Measurements from ENCODE around the gene EEPD1.

Gene EEPD1

GRCh38 chr7:36204044-36204663 lies 51.1 kb downstream of the EEPD1 start:
- TF ChIP-seq CTBP1 (IDR thresholded peaks at IDR 0.05; ENCODE audit: borderline replicate concordance) (no peak), SUZ12 (IDR thresholded peaks at IDR 0.05) (no peak), SP1 (IDR thresholded peaks at IDR 0.05) (no peak), L3MBTL2 (conservative IDR thresholded peaks at IDR 0.05) (no peak), ELF4 (IDR thresholded peaks at IDR 0.05) (no peak), FOXM1 (IDR thresholded peaks at IDR 0.05; ENCODE audit: borderline replicate concordance) (no peak)
- CTCF ChIA-PET = interaction anchor here (0.6 kb wide), 1 partner anchor 176 kb away, joined by 3 read pairs; no protein-coding TSS in a partner anchor
- POLR2A ChIA-PET = no interaction called here
- DNase-seq (ENCODE audit: extremely low spot score) = no peak

- POLR2A ChIA-PET = no interaction called here
- no peak for TF ChIP-seq FOXK2 (IDR thresholded peaks at IDR 0.05)
- no peak for TF ChIP-seq SUZ12 (IDR thresholded peaks at IDR 0.05)
- TF ChIP-seq TARDBP (IDR thresholded peaks at IDR 0.05) = no peak
- TF ChIP-seq L3MBTL2 (conservative IDR thresholded peaks at IDR 0.05) = no peak
- no peak for TF ChIP-seq SP1 (IDR thresholded peaks at IDR 0.05)
- no peak for TF ChIP-seq ZNF384 (IDR thresholded peaks at IDR 0.05)
- CTCF ChIA-PET = interaction anchor here (0.6 kb wide), 1 partner anchor 720 kb away, joined by 3 read pairs; no protein-coding TSS in a partner anchor
- DNase-seq (ENCODE audit: extremely low spot score) = no peak
These were observed 52.0 kb downstream of the EEPD1 start for GRCh38 chr7:36204929-36205635.

GRCh38 chr7:36205803-36206202 lies 52.7 kb downstream of the EEPD1 start:
- POLR2A ChIA-PET = no interaction called here
- TF ChIP-seq FOXK2 (IDR thresholded peaks at IDR 0.05) (no peak), LEF1 (IDR thresholded peaks at IDR 0.05; ENCODE audit: borderline replicate concordance) (no peak), ELF4 (IDR thresholded peaks at IDR 0.05) (no peak), PKNOX1 (IDR thresholded peaks at IDR 0.05) (no peak), NFRKB (IDR thresholded peaks at IDR 0.05) (no peak)
- CTCF ChIA-PET = interaction anchor here (0.6 kb wide), 1 partner anchor 721 kb away, joined by 3 read pairs; no protein-coding TSS in a partner anchor
- no peak for DNase-seq (ENCODE audit: extremely low spot score)

GRCh38 chr7:36207451-36208291 lies 54.6 kb downstream of the EEPD1 start:
- TF ChIP-seq SP1 (IDR thresholded peaks at IDR 0.05) (no peak), L3MBTL2 (conservative IDR thresholded peaks at IDR 0.05) (no peak), NFRKB (IDR thresholded peaks at IDR 0.05) (no peak), FOXA1 (IDR thresholded peaks at IDR 0.05) (no peak), PKNOX1 (IDR thresholded peaks at IDR 0.05) (no peak), ELF4 (IDR thresholded peaks at IDR 0.05) (no peak)
- CTCF ChIA-PET = no interaction called here
- POLR2A ChIA-PET = no interaction called here
- DNase-seq (ENCODE audit: extremely low spot score) = no peak

- ChIA-PET POLR2A (no interaction called here), CTCF (no interaction called here)
- no peak for DNase-seq (ENCODE audit: extremely low spot score)
- TF ChIP-seq FOXK2 (IDR thresholded peaks at IDR 0.05) = no peak
- TF ChIP-seq TARDBP (IDR thresholded peaks at IDR 0.05) = no peak
- TF ChIP-seq PKNOX1 (IDR thresholded peaks at IDR 0.05) = no peak
- TF ChIP-seq FOXM1 (IDR thresholded peaks at IDR 0.05; ENCODE audit: borderline replicate concordance) = no peak
- no peak for TF ChIP-seq L3MBTL2 (conservative IDR thresholded peaks at IDR 0.05)
- TF ChIP-seq ELF4 (IDR thresholded peaks at IDR 0.05) = no peak
- no peak for TF ChIP-seq LEF1 (IDR thresholded peaks at IDR 0.05; ENCODE audit: borderline replicate concordance)
- no peak for TF ChIP-seq ZNF384 (IDR thresholded peaks at IDR 0.05)
- no peak for TF ChIP-seq FOXA1 (IDR thresholded peaks at IDR 0.05)
- TF ChIP-seq NFRKB (IDR thresholded peaks at IDR 0.05) = no peak
- no peak for TF ChIP-seq CTBP1 (IDR thresholded peaks at IDR 0.05; ENCODE audit: borderline replicate concordance)
- no peak for TF ChIP-seq SP1 (IDR thresholded peaks at IDR 0.05)
These were observed 55.4 kb downstream of the EEPD1 start for GRCh38 chr7:36208426-36208825.

- CTCF ChIA-PET = no interaction called here
- no peak for DNase-seq (ENCODE audit: extremely low spot score)
- no peak for TF ChIP-seq ZNF384 (IDR thresholded peaks at IDR 0.05)
- POLR2A ChIA-PET = no interaction called here
These were observed 56.2 kb downstream of the EEPD1 start for GRCh38 chr7:36208997-36209813.

GRCh38 chr7:36209814-36210183 lies 56.7 kb downstream of the EEPD1 start:
- TF ChIP-seq LEF1 (IDR thresholded peaks at IDR 0.05; ENCODE audit: borderline replicate concordance) = no peak
- no peak for TF ChIP-seq ARNT (IDR thresholded peaks at IDR 0.05)
- TF ChIP-seq SP1 (IDR thresholded peaks at IDR 0.05) = no peak
- no peak for TF ChIP-seq FOXA1 (IDR thresholded peaks at IDR 0.05)
- no peak for TF ChIP-seq FOXM1 (IDR thresholded peaks at IDR 0.05; ENCODE audit: borderline replicate concordance)
- TF ChIP-seq CTBP1 (IDR thresholded peaks at IDR 0.05; ENCODE audit: borderline replicate concordance) = no peak
- no peak for TF ChIP-seq ZNF384 (IDR thresholded peaks at IDR 0.05)
- no peak for TF ChIP-seq BHLHE40 (IDR thresholded peaks at IDR 0.05; ENCODE audit: borderline replicate concordance)
- TF ChIP-seq ELF4 (IDR thresholded peaks at IDR 0.05) = no peak
- no peak for TF ChIP-seq TARDBP (IDR thresholded peaks at IDR 0.05)
- no peak for TF ChIP-seq NFRKB (IDR thresholded peaks at IDR 0.05)
- TF ChIP-seq PKNOX1 (IDR thresholded peaks at IDR 0.05) = no peak
- TF ChIP-seq L3MBTL2 (conservative IDR thresholded peaks at IDR 0.05) = no peak
- no peak for TF ChIP-seq HDGF (IDR thresholded peaks at IDR 0.05; ENCODE audit: borderline replicate concordance)
- no peak for TF ChIP-seq FOXK2 (IDR thresholded peaks at IDR 0.05)
- no peak for TF ChIP-seq SUZ12 (IDR thresholded peaks at IDR 0.05)
- ChIA-PET CTCF (no interaction called here), POLR2A (no interaction called here)

More at GRCh38 chr7:36209814-36210183, 56.7 kb downstream of the EEPD1 start:
- no peak for DNase-seq (ENCODE audit: extremely low spot score)

All from HEK293T (cell line).